Endothelial cell of umbilical vein (primary cell): ENCODE data around the gene TRPM1. TPM values are rescaled to one million over a fixed set of nuclear protein-coding genes. Genes with fewer than 3 reads are reported as not detected.

Experiments
- BruUV-seq: library from RNA; stranded (reverse); fragments of 400-500 nt; replicated peaks from 2 replicates; lab custom pipeline; 2021; lab: Mats Ljungman, UMichigan
- CTCF ChIA-PET: fragments of 300-600, 350-600 bp; sonication (Branson Sonifier 250); formaldehyde crosslinking; loops from one replicate; lab custom pipeline; 2021; ENCODE audit warnings: antibody characterized with exemption, inconsistent platforms; lab: Charles Lee
- POLR2A ChIA-PET: fragments of 300-600, 350-600 bp; sonication (Branson Sonifier 250); formaldehyde crosslinking; loops from one replicate; lab custom pipeline; 2021; ENCODE audit warnings: antibody characterized with exemption, inconsistent platforms; lab: Charles Lee
- DNase-seq: peaks from one replicate; pipeline ENCODE4 v3.0.0-alpha.2; 2011; ENCODE audit warnings: low read depth, low spot score
- FAIRE-seq: peaks from 2 replicates; lab custom pipeline; 2011; peaks lifted over from hg19 to GRCh38; lab: Jason Lieb, UNC
- H2AFZ ChIP-seq: 2 replicates; pipeline ENCODE4 v1.6.0; 2012; ENCODE audit warnings: low read depth, low read length, control low read depth, inconsistent platforms
- H3K27ac ChIP-seq: 2 replicates; pipeline ENCODE4 v1.5.1; 2011; ENCODE audit warnings: low read depth, mild to moderate bottlenecking, control low read depth, low read length, moderate library complexity; ENCODE audit not compliant: insufficient read depth
- H3K27me3 ChIP-seq, 2 experiments: 2 replicates each; pipeline versions ENCODE4 v1.6.0 to v1.6.1; 2011; ENCODE audit warnings: low read length in 2 of 2, mixed read lengths in 1 of 2; ENCODE audit not compliant: control insufficient read depth in 2 of 2, insufficient read depth in 2 of 2
- H3K36me3 ChIP-seq, 2 experiments: 2 replicates in 1 of 2; 3 replicates in 1 of 2; pipeline ENCODE4 v1.5.1; 2011; ENCODE audit warnings: low read length in 2 of 2, mild to moderate bottlenecking in 1 of 2, moderate library complexity in 1 of 2; ENCODE audit not compliant: control insufficient read depth in 2 of 2, insufficient read depth in 2 of 2; ENCODE audit errors: extremely low read depth in 1 of 2
- H3K4me1 ChIP-seq: 3 replicates; pipeline ENCODE4 v1.5.1; 2011; ENCODE audit warnings: mild to moderate bottlenecking, low read length; ENCODE audit not compliant: control insufficient read depth, insufficient read depth; ENCODE audit errors: extremely low read depth
- H3K4me2 ChIP-seq: 2 replicates; pipeline ENCODE4 v1.6.1; 2011; ENCODE audit warnings: low read length, control low read depth, mixed read lengths; ENCODE audit not compliant: insufficient read depth
- H3K4me3 ChIP-seq, 3 experiments: fragments of 200-600 bp in 1 of 3; sonication (generic), shearing (Covaris generic) in 1 of 3; replicated peaks in 1 of 3; 2 replicates each; pipeline ENCODE4 v1.5.1; 2011 to 2016; ENCODE audit warnings: control low read depth in 3 of 3, low read length in 3 of 3, mild to moderate bottlenecking in 2 of 3, inconsistent platforms in 1 of 3, low read depth in 1 of 3, moderate library complexity in 1 of 3; ENCODE audit not compliant: insufficient read depth in 1 of 3
- H3K79me2 ChIP-seq: 2 replicates; pipeline ENCODE4 v1.6.0; 2012; ENCODE audit warnings: low read length, inconsistent platforms; ENCODE audit not compliant: control insufficient read depth, insufficient read depth
- H3K9ac ChIP-seq: replicated peaks from 2 replicates; pipeline ENCODE3; 2011; ENCODE audit warnings: low read length, control low read depth; ENCODE audit not compliant: insufficient read depth; ENCODE audit errors: extremely low read depth
- H3K9me1 ChIP-seq: replicated peaks from 3 replicates; pipeline ENCODE4 v1.6.0; 2011; ENCODE audit warnings: mild to moderate bottlenecking, low read length; ENCODE audit not compliant: control insufficient read depth, insufficient read depth; ENCODE audit errors: extremely low read depth
- H3K9me3 ChIP-seq: replicated peaks from 2 replicates; pipeline ENCODE4 v1.5.1; 2012; ENCODE audit warnings: low read length, inconsistent platforms; ENCODE audit not compliant: control insufficient read depth, insufficient read depth
- H4K20me1 ChIP-seq: replicated peaks from 2 replicates; pipeline ENCODE3; 2011; ENCODE audit warnings: mild to moderate bottlenecking, low read length; ENCODE audit not compliant: control insufficient read depth, insufficient read depth; ENCODE audit errors: extremely low read depth
- CTCF ChIP-seq, 2 donors: IDR thresholded peaks; 1 replicate in 1 of 2; 2 replicates in 1 of 2; pipeline ENCODE4 v1.5.1; 2011; ENCODE audit warnings: low read length in 2 of 2, mild to moderate bottlenecking in 2 of 2, moderate library complexity in 2 of 2, control low read depth in 1 of 2, inconsistent platforms in 1 of 2, low read depth in 1 of 2; ENCODE audit not compliant: insufficient read depth in 1 of 2; ENCODE audit errors: extremely low read depth in 1 of 2
- FOS ChIP-seq: IDR thresholded peaks from 2 replicates; pipeline ENCODE4 v1.6.1; 2011; ENCODE audit warnings: mild to moderate bottlenecking, low read length, moderate library complexity, borderline replicate concordance; ENCODE audit not compliant: insufficient read depth
- JUN ChIP-seq: IDR thresholded peaks from 2 replicates; pipeline ENCODE4 v1.6.1; 2011; ENCODE audit warnings: borderline replicate concordance, low read depth; ENCODE audit not compliant: insufficient read length, insufficient read depth
- MAX ChIP-seq: IDR thresholded peaks from 2 replicates; pipeline ENCODE4 v1.6.1; 2011; ENCODE audit not compliant: insufficient read depth, insufficient read length
- MYC ChIP-seq: IDR thresholded peaks from one replicate; pipeline ENCODE4 v1.6.1; 2011; ENCODE audit warnings: mild to moderate bottlenecking, low read depth, low read length
- POLR2A ChIP-seq: IDR thresholded peaks from 2 replicates; pipeline ENCODE4 v1.6.1; 2012; ENCODE audit warnings: low read depth, mild to moderate bottlenecking, control low read depth, low read length
- POLR2AphosphoS5 ChIP-seq: IDR thresholded peaks from 2 replicates; pipeline ENCODE4 v1.6.1; 2012; ENCODE audit warnings: low read depth, mild to moderate bottlenecking, control low read depth, low read length, moderate library complexity; ENCODE audit not compliant: insufficient read depth
- dilution Hi-C: fragments of 300-500 bp; cut with MboI; formaldehyde crosslinking; loops from one replicate; pipeline ENCODE4 v1.15.0; 2019; ENCODE audit warnings: low sequenced_read_pairs; ENCODE audit not compliant: extremely low pct_ligation_motif_present
- intact Hi-C: fragments of 100-400 bp; cut with micrococcal nuclease; formaldehyde crosslinking; loops from one replicate; pipeline ENCODE4 v1.10.0; 2022
- polyA plus RNA-seq, 4 experiments: library from polyadenylated mRNA; depleted of rRNA in 3 of 4; stranded (reverse) in 3 of 4; unstranded in 1 of 4; fragments of >200 nt; gene quantifications; 2 replicates each; pipeline versions ENCODE4 v1.2.1 to v1.2.3, GENCODE V29; 2011 to 2012; ENCODE audit warnings: missing spikeins in 1 of 4
- total RNA-seq: library from RNA; stranded (reverse); gene quantifications from 2 replicates; pipeline ENCODE4 v1.2.3, GENCODE V29; 2021

Gene TRPM1
- total and polyA plus RNA-seq, 2 donors (not counting 3 experiments of a cell fraction or from before 2014, with no cell fraction given) = 0.19 TPM; not detected in 1

- H3K9ac ChIP-seq = no peak overlapping the region
- no peak overlapping the region for H3K4me2 ChIP-seq
- H3K27ac ChIP-seq = no peak overlapping the region
- no peaks in the 10 kb centered on the region for H3K79me2 ChIP-seq
- no peak overlapping the region for H3K4me3 ChIP-seq
- H2AFZ ChIP-seq = no peak overlapping the region
- FAIRE-seq = no peak
- peaks cover 3% of the 10 kb centered on the region in 2 experiments for H3K27me3 ChIP-seq
- intact Hi-C loops (no loop called here), dilution Hi-C loops (no loop called here)
- no peaks in the 10 kb centered on the region for H3K9me3 ChIP-seq
- no peaks in the 10 kb centered on the region for H3K36me3 ChIP-seq
- no peak for TF ChIP-seq POLR2A
- TF ChIP-seq FOS = no peak
- TF ChIP-seq MAX = no peak
- no peak for TF ChIP-seq POLR2AphosphoS5
- TF ChIP-seq MYC = no peak
- no peak for TF ChIP-seq CTCF (IDR thresholded peaks at IDR 0.05; ENCODE audit: extremely low read depth in 1 of 2, insufficient read depth in 1 of 2, low read depth in 1 of 2, low read length in 2 of 2)
- no peak for TF ChIP-seq JUN
- no peaks in the 10 kb centered on the region for H3K9me1 ChIP-seq
- no peaks in the 10 kb centered on the region for H3K4me1 ChIP-seq
- ChIA-PET CTCF (interaction anchor here (1.4 kb wide), 1 partner anchor 17 kb away, joined by 3 read pairs; no protein-coding TSS in a partner anchor), POLR2A (no interaction called here)
- peak; percentile 25 for DNase-seq
- BruUV-seq = no TSS peak
- H4K20me1 ChIP-seq = no peaks in the 10 kb centered on the region
These were observed 2.4 kb downstream of the TRPM1 start for GRCh38 chr15:31098953-31099740.
